NCI-H526 (cell line): Measurements from ENCODE around the gene CRYAA.
"Not testable (repeated sequence)": the region's sequence is repeated elsewhere in the genome, so short reads cannot be mapped to it uniquely, and the experiment has no call there.

Source experiments
- DNase-seq, 2 experiments: peaks; one replicate each; lab custom pipeline; 2025; lab: John Stamatoyannopoulos, UW

Gene CRYAA, protein sequence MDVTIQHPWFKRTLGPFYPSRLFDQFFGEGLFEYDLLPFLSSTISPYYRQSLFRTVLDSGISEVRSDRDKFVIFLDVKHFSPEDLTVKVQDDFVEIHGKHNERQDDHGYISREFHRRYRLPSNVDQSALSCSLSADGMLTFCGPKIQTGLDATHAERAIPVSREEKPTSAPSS

DNA sequence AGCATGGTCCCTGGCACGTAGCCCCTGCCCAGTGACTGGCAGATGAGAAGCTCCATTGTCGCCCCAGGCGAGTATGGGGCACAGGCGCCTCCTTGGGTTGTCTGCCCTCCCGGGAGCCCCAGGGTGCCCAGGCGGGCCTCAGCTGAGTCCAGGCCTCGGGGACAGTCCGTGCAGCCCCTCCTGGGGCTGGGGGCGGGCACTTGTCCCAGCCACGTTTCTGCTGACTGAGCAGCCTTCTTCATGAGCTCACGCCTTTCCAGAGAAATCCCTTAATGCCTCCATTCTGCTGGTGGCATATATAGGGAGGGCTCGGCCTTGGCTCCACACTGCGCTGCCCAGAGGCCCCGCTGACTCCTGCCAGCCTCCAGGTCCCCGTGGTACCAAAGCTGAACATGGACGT lies at the start of gene CRYAA:
Gene CRYAA (plus strand): TSS at position 301 of the 400 bp plus-strand sequence. CDS start 92 bp downstream, at position 393.
- not testable (repeated sequence) for DNase-seq

DNA sequence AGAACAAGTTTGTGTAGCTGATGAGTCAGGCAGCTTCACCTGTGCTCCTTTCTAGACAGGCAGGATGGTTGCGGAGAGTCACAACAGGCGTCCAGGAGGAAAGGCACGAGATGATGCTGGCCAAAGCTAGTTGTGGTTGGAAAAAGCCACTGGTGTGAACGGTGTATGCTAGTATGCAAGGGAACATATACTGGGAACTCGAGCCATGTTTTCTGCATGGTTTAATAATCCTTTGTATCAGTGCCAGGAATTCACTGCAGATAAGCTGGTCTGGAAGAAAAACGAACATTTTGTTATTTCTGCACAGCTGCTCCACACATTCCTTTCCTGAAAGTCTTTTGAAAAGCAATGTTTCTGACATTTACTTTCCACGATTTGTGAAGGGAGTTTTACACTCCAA lies 38.7 kb upstream of the CRYAA start:
- DNase-seq, result not testable (repeated sequence)

DNA sequence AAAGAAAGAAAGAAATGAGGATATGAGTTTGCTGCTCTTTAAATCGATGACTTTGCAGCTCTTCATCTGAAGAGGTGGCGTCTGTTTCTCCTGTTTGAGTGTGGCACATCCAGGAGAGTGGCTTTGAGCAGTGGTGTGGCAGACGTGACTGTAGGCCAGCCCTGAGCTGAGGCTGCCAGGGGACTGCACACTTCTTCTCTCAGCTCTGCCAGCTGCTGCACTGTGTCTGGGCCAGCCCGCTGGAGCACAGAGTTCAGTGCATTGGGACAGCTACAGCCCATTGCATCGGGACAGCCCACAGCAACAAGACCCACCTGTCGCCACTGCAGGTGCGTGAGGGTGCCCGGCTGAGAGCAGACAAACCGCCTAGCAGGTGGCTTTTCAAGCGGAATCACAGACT lies 34.3 kb upstream of the CRYAA start:
- DNase-seq, result not testable (repeated sequence)

DNA sequence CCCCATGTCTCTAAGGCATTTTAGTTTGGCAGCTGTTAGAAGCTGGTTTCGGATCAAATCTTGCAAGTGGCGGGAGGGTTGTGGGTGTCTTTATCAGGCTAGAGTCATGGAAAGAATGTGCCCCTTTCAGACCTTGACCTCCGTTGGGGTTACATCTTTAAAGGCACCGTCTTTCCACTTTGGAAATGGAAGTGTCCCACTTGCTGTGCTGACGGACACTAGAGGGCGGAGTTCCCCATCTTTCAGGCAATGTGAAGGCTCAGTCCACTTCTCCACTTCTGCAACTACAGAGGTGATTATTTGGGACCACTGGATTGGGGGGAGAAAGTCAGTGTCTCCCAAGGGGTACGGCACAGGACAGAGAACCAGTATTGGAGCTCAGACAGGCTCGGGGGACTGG lies 29.9 kb upstream of the CRYAA start:
- not testable (repeated sequence) for DNase-seq

DNA sequence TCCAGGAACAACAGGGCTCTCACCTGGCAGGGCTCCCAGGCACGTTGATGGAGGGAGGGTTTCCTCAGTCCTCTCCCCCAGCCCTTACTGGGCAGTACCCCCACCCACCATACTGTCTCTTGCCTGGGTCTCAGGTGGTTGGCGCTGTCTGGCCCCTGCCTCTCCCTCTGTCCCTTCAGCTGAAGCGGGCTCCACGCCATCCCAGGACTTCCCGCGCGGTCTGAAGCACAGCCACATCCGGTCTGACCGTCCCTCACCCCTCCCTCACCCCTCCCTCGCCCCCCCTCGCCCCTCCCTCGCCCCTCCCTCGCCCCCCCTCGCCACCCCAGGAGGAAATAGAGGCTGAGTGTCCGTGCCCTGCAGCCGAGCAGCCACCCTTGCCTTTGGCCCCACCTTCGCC lies 27.4 kb upstream of the CRYAA start:
- DNase-seq, result not testable (repeated sequence)

DNA sequence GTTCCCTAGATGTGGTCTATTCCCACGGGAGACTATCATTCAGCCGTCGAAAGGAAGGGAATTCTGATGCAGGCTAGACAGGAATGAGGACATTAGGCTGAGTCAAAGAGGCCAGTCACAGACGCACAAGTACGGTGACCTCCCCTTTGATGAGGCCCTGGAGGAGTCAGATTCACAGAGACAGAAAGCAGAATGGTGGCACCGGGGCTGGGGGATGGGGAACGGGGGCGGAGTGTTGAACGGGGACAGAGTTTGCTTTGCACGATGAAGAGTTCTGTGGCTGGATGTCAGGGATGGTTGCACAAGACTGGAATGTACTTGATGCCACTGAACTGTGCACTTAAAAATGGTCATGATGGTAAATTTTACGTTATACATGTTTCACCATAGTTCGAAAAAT lies 22.2 kb upstream of the CRYAA start:
- not testable (repeated sequence) for DNase-seq

DNA sequence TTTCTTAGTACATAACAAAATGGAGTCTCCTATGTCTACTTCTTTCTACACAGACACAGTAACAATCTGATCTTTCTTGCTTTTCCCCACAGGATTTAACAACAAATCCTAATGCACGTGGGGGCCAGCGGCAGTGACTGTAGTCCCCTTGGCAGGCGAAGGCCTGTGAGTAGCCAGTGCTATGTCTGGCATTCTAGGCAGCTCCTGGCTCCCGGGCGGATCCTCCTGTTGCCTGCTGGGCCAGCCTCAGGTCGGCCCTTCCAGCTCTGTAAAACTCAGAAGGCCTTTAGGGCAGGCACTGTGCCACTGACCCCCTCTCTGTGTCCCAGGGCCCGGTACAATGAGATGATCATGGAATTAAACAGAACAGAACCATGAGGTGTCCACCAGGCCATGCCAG lies 20.8 kb upstream of the CRYAA start:
- DNase-seq, result not testable (repeated sequence)

DNA sequence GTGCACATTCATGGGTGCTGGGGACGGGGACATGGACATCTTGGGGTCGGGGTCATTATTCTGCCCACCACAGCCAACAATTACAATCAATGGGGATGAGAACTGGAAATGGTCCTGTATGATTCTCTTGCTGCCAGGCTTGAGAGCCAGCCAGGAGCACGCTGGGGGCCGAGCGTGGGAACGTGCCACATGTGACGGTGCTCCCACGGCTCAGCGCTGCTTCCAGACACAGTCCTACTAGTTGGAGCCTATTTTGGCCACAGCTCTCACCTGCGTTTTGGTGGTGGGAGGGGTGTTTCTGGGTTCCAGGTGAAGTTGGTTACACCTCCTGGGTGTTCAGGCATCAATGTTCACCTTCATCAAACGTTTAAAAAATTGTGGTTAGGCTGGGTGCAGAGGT lies 19.5 kb upstream of the CRYAA start:
- DNase-seq, result not testable (repeated sequence)

DNA sequence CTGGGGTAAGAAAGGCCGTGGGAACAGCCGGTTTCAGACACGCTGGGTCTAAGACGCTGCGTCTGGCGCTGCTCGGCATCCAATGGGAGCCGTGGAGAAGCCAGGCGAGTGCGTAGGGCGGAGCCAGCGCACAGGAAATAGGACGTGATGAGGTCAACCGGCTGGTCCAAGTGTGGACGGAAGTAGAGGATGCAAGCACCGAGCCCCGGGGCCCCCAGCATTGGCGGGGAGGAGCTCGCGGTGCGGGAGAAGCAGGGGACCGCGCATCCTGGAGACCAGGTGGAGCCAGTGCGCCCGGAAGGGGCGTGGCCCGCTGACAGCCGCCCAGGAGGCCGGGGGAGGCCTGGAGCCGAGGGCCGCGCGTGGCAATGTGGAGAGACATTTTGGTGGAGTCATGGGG lies 15.2 kb upstream of the CRYAA start:
- not testable (repeated sequence) for DNase-seq

DNA sequence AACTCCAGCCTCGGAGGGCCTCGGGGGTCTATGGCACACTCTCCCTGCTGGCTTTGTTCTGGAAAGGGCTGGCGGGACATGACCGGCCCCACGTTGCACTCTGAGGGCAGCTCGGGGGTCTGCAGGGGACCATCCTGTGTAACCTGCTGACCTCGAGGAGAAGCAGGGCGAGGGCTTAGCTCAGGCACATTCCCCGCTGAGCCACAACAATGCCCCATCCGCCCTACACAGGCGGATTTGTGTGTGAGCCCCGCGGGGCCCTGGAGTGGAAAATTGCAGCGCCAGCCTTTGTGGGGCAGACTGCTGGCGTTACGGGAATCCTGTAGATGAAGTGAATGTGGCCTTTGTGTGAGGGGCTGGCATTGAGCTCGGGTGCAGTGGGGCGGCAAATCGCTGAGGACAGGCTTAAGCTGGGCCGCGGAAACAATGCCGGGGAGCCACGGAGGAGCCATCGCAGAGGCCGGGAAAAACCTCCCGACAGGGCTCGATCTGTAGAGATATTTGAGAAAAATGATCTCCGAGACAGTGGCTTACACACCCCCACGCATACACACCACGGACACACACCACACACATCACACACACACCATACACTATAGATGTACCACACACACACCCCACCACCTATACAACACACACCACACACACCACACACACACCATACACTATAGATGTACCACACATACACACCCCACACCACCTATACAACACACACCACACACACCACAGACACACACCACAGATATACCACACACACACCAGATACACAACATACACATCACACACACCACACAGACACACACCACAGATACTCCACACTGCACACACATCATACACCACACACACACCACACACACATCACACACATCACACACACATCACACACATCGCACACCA lies 9.3 kb upstream of the CRYAA start:
- not testable (repeated sequence) for DNase-seq

DNA sequence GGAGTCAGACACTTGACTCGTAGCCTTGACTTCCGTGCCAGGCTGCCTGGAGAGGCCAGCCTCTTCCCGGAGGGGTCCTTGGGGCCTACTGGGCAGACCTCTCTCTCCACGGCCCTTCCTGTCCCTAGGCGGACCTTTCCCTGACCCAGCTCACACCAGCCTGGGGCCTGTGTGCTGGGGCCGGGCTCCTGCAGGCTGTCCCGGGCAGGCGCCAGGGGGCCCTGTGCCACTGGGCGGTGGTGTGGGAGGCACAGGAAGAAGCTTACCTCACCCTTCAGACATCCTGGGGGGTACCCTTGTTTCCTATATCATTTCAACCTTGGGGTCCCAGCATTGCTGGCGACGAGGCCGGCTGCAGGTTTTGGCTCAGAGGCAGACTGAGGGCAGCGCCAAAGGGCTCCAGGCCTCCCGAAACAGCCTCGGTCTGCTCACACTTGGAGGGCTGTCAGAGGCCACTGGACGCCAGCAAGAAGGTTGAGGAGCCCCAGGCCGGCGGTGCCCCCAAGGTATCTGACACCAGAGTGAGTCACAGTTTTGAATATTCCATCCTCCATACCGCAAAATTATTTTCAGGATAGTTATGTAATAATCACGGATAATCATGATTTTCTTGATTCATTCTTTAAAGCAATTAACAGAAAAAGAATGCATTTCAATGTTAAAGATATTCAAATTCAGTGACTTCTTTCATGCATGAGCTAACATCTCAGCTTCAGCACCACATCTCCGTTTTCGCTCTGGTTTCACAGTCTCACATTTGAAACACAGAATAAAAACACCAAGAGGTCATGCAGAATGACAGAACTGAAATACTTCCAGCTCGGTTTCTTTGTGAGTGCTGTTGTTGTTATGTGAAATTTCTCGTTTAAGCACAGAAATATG lies 6.7 kb upstream of the CRYAA start:
- DNase-seq, result not testable (repeated sequence)

DNA sequence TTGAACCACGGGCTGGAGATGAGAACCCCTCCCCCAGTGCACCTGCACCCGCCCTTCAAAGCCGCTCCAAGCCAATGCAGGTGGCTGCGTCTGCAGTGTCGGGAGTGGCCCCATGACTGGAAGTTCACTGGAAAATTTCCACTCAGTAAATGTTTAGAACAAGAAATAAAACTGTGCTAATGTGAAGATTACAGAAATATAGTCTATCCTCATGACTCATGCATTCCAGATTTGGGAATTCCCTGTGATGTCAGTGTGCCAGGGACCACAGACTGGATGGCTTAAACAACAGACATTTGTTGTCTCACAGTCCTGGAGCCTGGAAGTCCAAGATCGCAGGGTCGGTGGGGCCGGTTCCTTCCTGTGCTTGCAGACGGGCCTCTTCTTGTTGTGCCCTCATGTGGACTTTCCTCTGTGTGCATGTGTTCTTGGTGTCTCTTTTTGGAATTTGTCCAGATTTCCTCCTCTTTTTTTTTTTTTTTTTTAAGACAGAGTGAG lies 6.1 kb upstream of the CRYAA start:
- not testable (repeated sequence) for DNase-seq

DNA sequence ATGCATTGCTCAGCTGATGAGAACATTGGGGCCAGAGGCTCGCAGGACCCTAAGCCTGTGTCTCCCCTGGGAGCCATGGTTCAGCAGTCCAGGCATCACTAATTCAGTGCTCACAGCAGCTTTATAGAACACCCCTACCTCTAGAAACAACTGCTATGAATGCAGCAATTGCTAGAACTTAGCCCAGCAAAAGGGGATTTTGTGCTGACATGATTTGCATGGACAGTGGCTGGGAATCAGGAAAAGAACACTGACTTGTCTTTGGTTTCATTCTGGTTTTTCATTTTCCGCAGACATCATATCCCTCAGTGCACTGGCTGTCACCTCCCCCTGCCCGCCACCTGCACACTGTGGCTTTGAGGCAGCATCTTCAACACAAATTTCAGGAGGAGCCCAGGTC lies 4.0 kb upstream of the CRYAA start:
- DNase-seq, result not testable (repeated sequence)

DNA sequence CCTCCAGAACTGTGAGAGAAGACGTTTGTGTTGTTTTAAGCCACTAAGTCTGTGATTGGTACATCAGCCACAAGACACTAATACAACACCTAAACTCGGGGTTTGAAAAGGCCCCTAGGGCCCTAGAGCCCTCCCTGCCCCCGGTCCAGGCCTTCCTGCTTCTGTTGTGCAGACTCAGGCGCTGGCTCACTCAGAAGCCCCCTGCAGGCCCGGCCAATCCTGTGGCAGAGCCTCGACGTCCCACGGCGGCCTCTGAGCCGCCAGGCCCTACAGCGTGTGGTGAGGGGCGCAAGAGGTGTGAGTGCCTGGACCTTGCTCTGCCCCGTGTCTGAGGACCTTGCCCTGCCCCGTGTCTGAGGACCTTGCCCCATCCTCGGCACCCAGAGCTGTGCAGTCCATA lies 3.1 kb upstream of the CRYAA start:
- not testable (repeated sequence) for DNase-seq

DNA sequence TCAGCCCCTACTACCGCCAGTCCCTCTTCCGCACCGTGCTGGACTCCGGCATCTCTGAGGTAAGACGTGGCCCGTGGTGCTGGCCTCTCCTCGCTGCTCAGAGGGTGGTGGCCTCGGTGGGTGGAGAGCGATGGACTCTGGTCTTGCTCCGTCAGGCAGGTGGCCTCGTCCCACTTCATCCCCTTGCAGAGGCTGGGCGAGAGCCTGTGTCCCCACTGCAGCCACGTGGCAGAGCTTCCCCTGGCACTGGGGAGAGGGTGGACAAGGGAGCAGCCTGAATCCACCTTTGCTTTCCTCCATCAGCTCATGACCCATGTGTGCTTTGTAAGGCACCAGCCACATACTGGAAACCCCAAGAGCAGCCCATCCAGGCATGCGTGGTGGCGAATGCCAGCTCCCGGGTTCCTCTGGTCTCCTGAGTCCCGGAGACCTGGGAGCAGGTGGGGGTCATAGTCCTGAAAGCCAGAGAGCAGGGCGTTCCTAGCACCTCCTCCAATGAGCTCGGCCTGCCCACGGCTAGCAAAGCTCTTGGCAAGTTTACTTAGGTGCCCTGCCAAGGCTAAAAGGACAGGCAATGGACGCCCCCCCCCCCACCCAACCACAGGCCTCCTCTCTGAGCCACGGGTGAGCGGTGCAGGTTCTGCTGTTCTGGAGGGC lies 550 bp downstream of the CRYAA start:
- DNase-seq, result not testable (repeated sequence)

DNA sequence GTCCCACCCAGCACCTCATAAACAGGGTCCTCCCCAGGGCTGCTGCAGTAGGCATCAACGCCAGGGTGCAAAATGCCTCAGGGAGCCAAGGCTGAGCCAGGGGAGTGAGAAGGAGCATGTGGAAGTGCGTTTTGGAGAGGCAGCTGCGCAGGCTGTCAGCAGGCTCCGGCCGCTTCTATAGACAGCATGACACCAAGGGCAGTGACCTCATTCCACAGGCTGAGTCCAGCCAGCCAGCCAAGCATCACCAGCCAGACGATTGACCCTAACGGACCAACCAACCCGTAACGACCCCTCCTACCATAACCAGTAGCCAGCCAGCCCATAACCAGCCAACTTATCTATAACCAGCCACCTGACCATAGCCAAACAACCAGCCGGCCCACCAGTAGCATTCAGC lies 1.1 kb downstream of the CRYAA start:
- not testable (repeated sequence) for DNase-seq

DNA sequence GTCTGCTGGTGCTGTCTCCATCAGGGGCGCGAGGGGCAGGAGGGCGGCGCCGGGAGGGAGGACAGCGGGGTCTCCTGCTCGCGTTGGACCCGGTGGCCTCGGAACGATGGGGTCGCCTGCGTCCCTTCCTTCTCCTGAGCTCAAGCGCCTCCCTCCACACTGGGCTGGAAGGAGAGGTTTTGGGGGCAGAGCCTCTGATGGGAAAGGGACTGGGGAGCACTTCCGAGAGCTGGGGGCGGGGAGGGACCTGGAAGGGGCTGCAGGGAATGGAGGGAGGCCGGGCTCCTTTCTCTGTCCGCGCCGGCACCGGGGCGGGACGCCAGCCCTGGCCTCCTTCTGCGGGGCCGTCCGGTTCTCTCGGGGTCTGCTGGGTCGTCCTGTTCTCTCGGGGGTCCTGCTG lies 4.0 kb downstream of the CRYAA start:
- DNase-seq, result not testable (repeated sequence)

DNA sequence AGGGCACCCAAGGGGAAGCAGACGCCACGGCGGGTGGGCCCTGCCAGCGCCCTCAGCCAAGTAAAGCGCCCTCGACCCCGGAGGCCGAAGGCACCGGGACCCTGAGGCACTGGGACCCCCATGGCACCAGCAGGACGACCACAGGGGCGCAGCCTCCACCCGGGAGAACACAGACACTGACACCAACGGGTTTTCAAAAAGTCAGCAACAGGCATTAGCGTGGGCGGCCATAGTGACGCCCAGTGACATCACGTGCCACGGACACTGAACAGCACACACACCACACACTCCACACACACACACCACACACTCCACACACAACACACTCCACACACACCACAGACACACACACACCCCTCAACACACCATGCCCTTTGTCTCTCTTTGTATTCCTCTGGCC lies 4.6 kb downstream of the CRYAA start:
- not testable (repeated sequence) for DNase-seq

DNA sequence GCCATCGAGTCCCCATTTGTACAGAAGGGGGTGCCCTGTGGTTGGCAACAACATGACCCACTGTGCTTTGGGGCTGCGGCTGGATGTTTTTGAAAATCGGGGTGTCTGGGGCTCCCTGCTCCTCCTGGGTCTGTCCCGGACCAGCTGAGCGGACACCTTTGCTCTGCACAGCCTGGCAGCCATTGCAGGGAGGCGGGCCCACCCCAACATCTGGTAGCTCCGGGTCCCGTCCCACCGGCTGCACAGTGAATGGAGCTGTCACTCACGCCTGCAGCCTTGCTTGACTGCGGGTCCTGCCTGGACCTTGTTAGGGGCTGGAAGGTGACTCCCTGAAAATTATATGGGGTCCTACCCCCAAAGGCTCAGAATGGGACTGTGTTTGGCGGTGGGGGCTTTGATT lies 5.1 kb downstream of the CRYAA start:
- DNase-seq, result not testable (repeated sequence)

DNA sequence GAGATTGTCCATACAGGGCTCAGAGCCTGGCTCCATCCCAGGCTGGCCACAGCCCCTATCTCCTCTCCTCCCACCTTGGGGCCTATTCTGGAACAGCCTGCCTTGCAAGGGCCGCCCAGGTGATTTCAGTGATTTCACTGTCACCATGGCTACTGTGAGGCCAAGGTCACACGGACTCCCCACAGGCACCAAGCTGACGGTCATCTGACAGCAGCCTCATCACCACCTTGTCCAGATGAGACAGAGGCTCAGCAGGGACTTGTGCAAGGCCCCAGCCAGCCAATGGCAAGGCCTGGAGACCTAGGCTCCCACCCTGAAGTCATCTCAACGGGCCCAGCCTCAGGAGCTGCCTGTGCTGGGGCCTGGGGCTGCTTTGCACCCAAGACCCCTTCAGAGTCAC lies 6.2 kb downstream of the CRYAA start:
- DNase-seq, result not testable (repeated sequence)

DNA sequence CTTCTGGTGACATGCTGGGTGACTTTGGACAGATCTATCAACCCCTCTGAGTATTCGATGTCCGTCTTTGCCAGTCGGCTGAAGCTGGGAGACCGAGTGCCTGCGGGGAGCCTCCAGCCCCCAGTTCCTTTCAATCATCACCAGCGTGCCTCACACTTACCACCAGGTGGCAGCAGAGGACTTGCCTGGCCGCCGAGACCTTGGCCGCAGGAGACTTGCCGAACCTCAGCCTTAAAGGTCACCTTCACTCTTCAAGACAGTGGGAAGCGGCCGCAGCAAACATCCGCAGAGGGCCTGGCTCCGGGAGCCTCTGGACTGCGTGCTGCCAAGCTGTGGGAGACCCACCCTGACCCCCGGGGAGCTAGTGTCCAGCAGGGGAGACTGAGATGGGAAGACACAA lies 7.8 kb downstream of the CRYAA start:
- not testable (repeated sequence) for DNase-seq
